Activated CD8-positive, alpha-beta memory T cell treated with anti-CD3 and anti-CD28 coated beads for 4 hours (primary cell): Measurements from ENCODE around the gene STMP1.
"Not testable (repeated sequence)": the region's sequence is repeated elsewhere in the genome, so short reads cannot be mapped to it uniquely, and the experiment has no call there.

Experiments used
- DNase-seq, 2 donors: peaks; one replicate each; pipeline ENCODE4 v3.0.0-alpha.2; 2020; ENCODE audit warnings: low read depth in 2 of 2

Gene STMP1

DNA sequence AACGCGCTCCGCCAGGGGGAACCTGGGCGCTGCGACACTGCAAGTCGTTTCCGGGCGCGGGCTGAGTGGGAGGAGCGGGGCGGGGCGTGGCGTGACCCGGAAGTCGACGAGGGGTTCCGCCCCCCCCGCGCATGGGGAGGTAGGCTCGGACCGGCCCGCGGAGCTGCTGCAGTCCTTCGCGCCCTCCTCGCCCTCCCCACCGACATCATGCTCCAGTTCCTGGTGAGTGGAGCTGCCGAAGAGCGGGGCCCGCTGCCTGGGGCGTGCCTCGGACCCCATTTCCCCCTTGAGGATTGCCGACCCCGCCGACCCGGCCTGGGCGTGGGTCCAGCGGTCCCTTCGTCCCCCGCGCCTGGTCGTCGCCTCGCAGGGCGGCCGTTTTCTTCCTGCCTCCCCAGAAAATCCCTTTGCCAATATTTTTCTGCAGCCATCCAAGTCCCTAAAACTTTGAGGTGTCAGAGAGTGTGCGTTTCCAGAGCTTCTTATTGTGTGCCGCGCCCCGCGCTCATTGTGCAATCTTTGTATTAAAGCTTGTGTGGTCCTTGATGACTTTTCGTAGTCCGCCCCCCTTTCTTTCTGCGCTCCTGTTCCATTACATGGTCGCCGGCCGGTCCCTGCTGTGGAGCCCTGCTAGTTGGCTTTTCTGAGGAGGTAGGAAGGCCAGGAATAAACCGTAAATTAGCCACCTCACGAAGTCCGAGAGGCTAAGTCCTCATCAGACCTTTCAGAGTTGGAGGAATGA, at the start of gene STMP1:
Gene STMP1 (plus strand): TSS at position 142 of the 742 bp plus-strand sequence.
- DNase-seq, result peak; percentile 91 to 92

DNA sequence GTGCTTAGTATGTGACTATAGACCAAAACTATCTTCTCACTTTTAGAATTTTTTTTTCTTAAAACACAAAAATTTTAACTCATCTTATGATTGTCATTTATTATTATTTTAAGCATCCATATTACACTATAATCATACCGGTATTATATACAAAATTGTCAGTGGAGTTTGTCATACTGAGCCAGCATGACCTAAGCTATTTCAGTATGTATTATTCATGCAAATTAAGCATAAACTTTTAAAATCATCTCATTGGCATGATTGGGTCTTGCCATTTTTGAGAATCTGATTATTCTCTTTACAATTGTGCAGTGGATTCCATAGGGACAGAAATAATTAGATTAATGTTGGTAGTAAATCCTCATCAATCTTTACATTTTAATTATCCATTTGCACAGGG, 46.2 kb upstream of the STMP1 start:
- DNase-seq, result no peak

DNA sequence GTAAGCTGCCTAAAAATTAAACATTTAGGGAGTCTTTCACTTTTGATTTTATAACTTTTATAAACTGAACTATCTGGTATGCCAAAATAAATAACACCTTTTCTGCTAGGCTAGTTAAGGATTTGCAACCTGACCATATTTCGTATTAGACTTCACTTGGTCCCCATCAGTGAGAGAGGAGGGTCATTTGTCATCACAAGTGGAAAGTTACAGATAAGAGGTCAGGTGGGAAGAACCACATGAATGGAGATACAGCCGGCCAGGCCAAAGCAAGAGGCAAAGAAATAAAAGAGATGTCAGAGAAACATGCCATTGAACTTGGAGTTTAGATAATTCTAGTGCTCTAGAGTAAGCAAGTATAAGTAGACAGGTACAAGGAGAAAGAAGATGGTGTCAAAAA, 44.5 kb upstream of the STMP1 start:
- DNase-seq, result no peak

DNA sequence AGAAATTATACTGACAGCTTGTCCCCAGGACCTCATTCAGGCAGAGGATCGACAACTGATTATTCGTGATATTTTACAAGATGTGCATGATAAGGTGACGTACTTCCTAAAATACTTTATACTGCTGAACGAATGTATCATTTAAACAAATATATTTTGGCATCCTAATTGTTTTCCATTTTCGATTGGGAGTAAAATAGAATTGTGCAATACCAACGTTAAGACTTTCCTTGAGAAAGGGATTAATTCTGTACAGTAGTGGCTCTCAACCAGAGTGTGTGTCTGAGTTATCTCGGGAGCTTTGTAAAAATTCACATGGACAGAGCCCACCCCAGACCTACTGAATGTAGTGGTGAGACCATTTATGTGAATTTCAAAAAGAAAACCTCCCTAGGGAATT, 43.8 kb upstream of the STMP1 start:
- DNase-seq, result no peak

DNA sequence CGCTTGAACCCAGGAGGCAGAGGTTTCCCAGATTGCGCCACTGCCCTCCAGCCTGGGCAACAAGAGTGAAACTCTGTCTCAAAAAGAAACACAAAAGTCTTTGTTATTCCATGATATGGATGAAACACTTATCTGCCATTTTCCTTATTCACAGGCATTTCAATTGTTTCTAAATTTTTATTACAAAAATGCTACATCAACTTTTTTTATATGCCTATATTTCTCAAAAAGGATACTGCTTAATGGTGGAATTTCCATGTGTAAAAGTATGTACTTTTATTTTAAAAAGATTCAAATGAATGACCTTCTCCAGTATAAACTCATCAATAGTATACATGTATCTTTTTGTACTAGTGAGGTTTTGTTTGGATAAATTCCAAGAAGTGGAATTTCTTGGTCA, 41.9 kb upstream of the STMP1 start:
- no peak for DNase-seq

DNA sequence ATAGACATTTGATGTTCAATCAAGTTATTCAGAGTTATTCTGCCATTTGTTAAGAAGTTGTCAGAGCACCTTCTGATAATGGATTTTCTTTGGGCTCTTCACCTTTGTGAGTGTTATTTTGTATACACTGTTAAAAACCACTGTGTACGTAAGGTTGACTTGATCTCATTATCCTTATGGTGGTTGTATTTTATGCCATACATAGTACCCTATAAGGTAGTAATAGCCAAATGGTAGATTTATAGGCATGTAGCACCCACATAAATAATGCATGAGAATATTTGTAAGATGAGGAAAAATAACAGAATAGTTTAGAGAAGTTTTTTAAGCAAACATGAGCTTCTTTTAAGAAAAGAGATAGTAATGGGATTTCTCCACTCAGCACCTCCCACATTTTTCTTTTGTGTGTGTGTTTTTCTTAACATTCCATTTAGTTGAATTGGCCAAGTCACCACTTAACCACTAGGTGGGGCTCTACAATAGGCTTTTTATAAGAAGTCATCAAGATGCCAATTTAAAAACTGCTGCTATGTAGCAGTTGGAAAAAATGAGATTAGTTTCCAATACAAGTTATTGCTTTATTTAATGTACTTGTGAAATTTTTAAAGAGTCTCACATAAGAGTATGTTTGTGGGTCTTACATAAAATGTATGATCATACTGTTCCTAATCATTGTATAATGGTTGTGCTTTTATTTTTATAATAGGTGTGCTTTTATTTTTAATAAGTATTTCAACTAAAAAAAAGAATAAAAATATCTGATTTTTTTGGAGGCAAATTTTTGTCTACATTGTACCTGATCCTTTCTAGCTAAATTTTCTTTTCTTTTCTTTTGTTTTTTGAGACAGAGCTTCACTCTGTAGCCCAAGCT, 41.1 kb upstream of the STMP1 start:
- DNase-seq, result no peak

DNA sequence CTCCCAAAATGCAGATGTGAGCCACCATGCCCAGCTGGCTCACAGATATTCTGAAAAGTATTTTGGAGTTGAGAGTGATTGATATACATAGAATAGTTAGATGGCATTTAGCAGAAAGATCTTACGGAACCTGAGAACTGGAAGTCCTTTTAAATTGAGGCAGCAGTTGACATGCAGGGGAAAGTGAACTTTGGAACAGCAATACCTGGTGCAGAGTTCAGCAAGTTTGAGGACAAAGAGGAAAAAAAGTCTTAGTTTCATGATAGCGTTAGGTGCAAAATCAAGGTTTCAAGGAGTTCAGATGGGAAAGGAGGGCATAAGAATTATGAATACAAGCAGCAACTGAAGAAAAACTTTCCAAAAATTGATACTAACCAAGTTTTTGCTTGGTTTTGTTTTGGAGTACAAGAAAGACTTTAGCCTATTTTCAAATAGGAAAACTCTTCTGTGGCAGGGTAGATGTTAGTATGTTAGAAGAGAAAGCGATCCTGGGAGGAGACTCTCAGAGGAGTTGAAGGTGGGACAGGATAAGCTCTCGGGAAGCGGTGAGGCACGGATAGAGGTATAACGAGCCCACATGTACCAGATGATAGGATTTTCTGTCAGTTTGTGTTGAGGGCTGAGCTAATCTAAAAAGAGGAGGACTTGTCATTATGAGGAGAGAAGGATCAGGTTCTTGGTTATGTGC, 28.0 kb upstream of the STMP1 start:
- DNase-seq, result no peak

DNA sequence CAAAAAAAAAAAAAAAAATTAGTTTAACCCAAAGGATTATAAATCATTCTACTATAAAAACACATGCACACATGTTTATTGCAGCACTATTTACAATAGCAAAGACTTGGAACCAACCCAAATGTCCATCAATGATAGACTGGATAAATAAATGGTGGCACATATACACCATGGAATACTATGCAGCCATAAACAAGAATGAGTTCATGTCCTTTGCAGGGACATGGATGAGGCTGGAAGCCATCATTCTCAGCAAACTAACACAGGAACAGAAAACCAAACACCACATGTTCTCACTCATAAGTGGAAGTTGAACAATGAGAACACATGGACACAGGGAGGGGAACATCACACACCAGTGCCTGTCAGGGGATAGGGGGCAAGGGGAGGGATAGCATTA, 22.6 kb upstream of the STMP1 start:
- DNase-seq, result not testable (repeated sequence)

DNA sequence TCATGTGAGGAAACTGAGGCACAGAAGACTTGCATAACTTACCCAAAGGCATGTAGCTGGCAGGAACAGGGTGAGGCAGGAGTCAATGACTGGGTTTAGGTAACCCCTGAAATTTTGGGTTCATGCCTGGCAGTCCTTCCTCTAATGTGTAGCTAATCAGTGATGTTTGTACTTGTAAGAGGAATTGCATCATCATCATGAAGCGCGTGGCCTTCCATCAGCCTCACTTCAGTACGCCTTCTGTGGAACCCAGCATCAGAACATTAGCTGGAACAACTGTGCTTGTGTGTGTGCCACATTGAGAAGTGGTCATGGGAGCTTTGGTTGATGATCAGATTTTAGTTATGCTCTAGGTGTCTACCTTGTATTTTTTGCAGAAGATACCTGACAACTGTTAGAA, 18.2 kb upstream of the STMP1 start:
- DNase-seq, result no peak

DNA sequence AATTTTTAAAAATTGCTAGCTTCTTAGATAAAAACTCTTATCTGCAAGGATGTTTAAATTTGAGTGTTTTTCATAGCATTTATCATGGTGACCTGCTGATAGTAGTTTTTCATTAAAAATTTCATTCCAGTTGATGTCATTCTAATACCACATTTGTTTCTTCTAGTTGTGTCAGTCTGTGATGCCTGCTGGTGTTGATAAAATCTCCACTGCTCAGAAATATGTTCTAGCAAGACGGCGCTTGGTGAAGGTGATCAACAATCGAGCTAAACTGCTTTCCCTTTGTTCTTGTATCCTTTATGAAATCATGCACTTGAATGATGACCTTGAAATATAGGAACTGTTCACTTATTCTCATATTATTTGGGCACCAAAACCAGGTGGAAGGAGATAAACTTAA, 17.6 kb upstream of the STMP1 start:
- DNase-seq, result no peak

DNA sequence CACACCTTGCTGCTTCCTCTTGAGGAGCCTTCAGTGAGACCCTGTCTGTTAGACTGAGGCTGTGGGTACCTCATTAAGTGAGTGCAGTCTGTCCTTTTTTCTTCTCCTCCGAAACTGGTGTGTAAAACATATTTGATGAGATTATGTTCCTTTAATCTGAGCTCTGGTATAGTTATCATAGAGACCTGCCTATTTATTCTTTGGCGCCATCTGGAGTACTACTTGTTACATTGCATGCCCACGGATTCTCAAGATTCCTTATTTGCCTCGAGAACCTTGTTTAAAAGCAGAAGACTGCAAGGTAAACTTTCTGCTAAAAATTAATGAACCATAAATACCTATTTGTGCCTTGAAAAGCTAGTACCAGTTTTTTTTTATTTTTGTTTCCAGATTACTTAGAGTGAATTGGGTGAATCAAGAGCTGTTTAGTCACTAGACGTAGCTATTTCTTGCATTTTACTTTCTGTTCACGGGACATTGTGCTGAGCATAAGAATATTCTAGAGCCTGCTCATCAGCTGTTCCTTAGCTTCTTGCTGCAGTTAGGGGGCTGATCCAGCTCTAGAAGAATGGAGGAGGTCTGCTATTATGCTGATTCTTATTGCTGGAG, 16.9 kb upstream of the STMP1 start:
- no peak for DNase-seq

DNA sequence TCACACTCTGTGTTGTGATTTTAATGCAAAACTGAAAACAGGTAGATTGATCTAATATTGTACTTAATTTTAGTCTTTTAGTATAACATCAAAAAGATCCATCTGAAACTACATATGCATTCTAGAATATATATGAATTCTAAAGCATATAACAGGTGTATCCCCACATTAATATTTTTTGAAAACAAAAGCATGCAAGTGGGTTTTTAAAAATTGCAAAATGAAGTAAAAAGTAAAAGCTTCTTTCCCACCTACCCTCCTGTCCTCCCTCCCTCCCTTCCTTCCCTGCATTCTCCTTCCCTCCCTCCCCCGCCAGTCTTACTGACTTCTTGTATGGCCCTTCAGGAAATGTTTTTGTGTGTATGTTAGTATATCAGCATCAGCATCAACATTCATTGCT, 14.6 kb upstream of the STMP1 start:
- no peak for DNase-seq

DNA sequence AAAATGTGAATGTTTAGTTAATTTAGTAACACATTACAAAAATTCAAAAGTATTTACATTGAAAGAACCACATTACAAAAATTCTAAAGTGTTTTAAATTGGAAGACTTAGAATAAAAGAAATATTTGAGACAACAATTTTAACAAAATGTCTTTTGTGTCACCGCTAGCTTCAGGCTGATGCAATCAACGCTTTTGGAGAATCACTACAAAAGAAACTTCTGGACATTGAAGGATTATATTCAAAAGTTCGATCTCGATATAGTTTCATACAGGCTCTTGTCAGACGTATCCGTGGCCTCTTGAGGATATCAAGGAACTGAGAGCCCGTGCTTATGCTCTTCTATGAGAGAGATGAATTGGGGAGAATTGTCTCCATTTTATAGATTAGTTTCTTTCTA, 14.1 kb upstream of the STMP1 start:
- no peak for DNase-seq

DNA sequence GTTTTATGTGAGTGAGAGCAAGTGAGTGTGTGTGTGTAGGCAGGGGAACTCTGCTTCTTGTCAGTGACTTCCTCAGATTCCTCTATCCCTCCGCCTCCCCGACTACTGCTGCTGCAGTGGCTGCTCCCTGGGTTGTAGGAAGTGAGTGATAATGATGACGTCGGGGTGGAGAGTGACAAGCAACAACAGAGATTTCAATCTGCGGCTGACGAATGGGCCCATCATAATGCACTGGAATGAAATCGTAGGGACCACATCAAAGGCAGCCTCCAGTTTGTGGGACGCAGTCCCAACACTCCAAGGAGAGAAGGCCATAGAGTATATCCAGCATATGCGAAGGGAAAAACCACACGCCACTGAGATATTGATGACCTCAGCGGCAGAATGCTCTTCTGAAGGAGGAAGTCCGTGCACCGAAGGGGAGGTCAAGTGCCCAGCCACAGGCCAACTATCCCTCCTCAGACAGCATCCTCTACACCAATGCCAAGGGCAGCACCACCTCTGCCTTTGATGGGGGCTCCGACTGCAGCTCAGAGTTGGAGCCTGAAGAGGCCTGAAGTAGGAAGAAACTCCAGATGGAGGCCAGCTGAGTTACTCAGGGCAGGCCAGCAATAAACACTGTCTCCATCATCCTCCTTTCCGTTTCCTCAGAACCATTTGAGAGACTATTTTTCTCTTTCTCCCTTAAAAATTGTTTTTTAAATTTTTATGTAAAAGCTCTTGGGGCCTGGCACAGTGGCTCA, 11.3 kb upstream of the STMP1 start:
- no peak for DNase-seq

DNA sequence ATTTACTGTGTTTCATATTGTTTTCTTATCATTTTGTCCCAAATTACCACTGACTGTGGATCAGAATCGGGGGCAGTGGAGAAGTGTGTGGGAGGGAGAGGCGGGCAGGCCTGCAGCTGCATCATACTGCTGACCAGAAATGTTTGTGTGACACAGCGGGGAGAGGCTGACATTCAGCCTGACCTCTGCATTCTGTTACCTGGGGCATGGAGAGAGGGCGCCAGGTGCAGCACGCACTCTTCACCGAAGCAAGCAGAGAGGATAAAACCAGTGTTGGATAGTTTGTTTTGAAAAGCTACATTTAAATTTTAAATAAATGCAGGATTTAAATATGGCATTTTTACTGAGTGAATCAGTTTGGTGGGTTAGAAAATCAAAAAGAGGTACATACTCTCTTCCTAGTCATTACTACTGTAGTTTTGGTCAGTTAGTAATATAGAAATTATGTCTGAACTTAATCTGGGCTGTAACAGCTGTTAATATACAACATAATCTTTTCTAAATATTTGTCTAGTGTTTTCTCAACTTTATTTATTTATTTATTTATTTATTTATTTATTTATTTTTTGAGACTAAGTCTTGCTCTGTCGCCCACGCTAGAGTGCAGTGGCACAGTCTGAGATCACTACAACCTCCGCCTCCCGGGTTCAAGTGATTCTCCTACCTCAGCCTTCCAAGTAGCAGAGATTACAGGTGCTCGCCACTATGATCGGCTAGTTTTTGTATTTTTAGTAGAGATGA, 8.8 kb upstream of the STMP1 start:
- DNase-seq, result no peak

DNA sequence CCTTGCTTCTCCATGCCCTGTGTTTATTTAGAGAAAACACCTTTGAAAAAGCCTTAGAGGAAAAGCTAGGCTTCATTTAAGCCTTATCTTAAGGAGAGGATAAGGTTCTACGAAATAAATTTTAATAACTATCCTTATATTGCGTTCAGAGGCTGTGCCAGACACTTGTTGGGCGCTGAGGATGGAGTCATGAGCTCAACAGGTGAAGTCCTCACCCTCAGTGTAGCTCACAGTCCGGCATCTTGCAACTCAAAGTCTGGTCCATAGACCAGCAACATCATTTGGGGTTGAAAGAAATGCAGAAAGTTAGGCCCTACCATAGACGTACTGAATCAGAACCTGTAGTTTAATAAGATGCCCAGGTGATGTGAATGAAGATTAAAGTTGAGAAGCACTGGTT, 3.8 kb upstream of the STMP1 start:
- no peak for DNase-seq

DNA sequence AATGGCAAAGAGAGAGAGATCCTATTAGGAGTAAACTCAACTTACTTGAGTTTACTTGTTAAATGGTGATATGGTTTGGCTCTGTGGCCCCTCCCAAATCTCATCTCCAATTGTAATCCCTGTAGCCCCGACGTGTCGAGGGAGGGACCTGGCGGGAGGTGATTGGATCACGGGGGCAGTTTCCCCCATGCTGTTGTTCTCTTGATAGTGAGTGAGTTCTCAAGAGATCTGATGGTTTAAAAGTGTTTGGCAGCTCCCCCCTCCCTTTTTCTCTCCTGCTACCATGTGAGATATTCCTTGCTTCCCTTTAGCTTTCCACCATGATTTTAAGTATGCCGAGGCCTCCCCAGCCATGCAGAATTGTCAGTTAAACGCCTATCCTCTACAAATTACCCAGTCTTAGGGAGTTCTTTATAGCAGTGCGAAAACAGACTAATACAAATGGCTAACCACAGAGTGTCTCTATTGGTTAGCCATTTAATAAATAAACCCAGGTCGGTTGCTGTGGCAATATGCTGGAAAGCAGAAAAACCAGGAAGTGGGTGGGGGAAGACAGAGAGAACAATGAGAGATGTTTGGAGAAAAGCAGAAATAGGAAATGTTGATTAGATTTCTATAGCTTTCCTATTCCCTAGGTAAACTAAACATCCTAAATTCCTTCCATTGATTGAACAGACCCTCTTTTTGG, 3.0 kb upstream of the STMP1 start:
- DNase-seq, result no peak

DNA sequence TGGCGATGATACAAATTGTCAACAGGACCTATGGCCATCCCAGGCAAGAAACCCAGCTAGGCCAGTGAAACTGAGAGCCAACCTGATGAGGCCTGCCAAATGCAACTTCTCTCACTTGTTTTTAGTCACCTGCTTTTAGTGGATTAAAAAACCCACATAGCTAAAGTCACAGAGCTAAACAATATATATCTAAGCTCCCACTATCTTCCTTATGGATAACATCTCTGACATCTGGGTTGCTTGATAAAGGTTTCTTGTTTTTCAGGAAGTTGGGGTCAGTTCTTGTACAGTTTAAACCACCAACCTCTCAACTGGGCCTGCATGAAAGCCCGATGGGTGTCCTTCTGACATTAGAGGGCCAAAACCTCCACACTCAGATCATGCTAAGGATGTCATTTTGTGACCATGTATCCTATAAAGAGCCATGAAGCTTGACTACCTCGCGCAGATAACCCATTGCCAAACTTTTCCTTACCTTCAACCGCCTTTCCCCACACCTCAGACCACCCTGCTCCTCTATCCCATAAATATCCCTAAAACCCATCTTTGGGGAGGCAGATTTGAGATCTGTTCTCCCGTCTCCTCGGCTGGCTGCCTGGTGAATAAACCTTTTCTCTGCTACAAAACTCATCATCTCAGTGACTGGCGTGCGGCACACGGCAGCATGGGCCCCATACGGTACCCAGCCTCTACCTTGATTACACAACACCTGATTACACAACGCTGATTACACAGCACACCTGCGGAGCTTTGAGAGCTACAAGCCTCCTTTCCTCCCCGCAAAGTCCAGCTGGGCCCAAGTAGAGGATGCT, 797 bp upstream of the STMP1 start:
- DNase-seq, result no peak

DNA sequence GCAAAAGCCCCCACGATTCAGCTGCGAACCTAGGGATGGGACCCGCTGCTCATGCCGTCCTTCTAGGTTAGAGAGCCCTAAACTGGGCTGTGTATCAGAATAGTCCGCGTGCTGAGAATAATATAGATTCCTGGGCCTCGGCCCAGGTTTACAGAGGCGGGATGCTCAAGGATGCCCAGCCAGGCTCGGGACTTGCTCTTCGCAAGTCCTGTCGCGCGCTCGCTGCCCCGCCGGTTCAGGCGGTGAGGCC, 266 bp upstream of the STMP1 start:
- DNase-seq, result no peak
